GM18870 (cell line): ENCODE data around the gene TBC1D8.
"Not testable (repeated sequence)": the region's sequence is repeated elsewhere in the genome, so short reads cannot be mapped to it uniquely, and the experiment has no call there.

Experiments used
- ATAC-seq: cut with Tn5 transposase; IDR thresholded peaks from one replicate; pipeline ENCODE4 v1.9.1; 2021; ENCODE audit warnings: moderate library complexity; ENCODE audit not compliant: unreplicated experiment

Gene TBC1D8

DNA sequence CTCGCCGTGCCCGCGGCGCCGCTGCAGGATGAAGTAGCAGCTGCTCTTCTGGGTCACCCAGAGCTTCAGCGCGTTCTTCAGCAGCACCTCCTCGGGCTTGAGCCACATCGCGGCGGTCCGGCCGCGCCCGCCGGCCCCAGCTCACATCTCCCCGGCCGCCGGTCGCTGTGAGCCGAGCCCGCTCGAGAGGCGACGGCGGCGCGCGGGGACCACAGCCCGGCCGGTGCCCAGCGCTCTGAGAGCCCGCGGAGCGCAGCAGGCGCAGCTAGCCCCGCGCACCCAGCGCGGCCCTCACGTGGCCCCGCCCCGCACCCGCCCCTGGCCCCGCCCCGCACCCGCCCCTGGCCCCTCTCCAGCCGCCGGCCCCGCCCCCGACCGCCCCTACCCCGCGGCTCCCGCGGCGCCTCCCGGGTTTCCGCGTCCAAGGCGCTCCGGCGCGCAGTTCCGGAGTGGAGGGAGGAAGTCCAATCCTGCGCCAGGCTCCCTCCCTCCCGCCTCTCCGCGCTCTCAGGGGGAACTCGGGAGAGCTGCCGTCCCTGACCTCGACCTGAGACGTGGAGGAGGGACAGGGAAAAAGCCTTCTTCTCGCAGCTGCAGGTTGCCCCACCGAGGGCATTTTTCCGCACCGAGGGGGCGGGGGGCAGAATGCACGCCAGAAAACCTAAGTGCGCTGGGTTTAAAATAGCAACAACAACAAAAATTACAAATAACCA is at the start of gene TBC1D8:
TBC1D8 (minus strand) TSS at position 237 of the 713 bp plus-strand sequence; CDS start at position 108, 129 bp downstream.
- no peak for ATAC-seq

GRCh38 chr2:101200676-101201075 is 49.5 kb upstream of the TBC1D8 start:
- no peak for ATAC-seq

GRCh38 chr2:101199251-101199791 is 48.1 kb upstream of the TBC1D8 start:
- no peak for ATAC-seq

DNA sequence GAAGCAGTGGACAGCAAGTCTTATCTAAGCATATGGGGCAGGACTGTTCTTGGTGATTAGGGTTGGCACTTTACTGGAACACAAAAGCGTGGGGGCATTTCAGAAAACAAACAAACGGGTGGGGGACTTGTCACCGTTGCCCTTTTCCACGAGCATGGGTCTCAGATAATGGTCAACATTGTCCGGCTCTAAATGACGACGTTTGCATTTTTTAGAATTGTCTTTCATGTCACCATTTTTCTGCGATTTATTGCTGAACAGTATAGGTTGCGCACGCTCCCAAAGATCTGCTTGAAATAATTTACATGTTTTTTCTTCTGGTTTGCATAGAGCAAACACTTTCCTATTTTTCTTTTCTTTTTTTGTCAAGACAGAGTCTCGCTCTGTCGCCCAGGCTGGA is 46.6 kb upstream of the TBC1D8 start:
- no peak for ATAC-seq

DNA sequence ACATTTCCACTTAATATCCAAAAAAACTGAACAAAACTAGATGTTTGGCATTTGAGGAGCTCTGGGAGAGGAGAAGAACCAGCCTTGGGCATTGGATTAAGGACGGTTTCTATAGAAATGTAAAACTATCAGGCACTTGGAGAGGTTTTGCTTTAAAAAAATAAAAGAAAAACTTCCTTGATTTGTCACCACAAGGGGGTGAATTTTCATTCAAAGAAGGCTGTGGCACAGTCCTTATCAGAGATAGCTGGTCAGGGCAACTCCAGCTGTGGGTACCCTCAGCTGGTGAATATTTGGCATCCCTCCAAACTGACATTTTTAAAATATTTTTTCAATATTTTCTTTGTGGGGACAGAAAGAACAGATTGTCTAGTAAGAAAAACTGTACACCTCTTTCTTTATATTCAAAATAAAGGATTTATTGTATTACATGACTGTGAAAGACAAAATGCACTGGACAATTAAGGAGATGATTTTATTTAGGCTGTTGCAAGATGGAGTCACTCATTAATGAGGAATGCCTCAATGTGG is 46.1 kb upstream of the TBC1D8 start:
- ATAC-seq: no peak

GRCh38 chr2:101195871-101196661 is 44.9 kb upstream of the TBC1D8 start:
- no peak for ATAC-seq

GRCh38 chr2:101193033-101193626 is 41.9 kb upstream of the TBC1D8 start:
- no peak for ATAC-seq

- ATAC-seq: no peak
These were observed 39.8 kb upstream of the TBC1D8 start for GRCh38 chr2:101190747-101191516.

DNA sequence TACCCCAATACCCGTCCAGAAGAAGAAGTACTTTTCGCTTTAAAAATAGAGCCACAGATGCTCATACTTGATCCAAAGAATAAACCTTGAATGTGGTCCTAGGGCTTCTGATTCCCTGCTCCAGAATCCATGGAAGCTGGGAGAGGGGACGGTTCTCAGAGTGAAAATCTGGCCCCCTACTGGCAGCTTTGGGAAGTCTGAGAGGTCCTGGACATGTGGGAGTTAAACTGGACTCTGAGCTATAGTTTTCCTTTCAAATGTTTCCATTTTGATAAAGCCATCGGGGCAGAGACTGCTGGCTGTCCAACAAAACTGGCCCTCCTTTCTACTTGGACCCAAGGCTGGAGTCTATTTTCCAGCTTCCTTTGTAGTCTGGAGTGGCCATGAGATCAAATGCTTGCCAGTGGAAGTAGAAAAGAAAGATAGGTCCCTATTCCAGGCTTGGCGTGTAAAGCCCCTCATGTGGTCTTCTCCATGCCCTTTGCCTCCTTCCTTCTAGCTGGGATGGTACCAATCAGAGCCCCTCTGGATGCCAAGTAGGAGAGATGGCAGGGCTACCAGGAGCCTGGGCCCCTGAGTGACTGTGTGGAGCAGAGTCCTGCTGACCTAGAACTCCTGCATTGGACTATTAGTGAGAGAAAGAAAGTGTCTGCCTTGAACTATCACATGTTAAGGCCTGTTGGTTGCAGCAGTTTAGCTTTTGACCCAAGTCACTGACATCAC is 37.7 kb upstream of the TBC1D8 start:
- no peak for ATAC-seq

DNA sequence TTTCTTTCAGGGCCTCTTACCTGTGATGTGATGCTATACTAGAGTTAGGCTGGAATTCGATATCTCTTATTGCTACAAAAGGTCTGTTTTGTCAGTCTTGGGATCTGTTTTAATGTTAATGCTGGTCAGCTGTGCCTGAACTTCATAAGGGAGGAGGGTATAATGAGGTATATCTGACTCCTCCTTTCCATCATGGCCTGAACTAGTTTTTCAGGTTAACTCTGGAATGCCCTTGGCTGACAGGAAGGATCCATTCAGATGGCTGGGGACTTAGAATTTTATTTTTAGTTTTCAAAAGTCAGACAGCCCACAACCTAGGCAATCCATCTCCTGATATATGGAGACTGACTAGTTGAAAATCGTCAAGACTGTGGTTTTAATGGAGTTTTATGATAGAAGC is 35.9 kb upstream of the TBC1D8 start:
- ATAC-seq: no peak

- no peak for ATAC-seq
These were observed 34.5 kb upstream of the TBC1D8 start for GRCh38 chr2:101185656-101186055.

- no peak for ATAC-seq
These were observed 33.9 kb upstream of the TBC1D8 start for GRCh38 chr2:101185085-101185484.

DNA sequence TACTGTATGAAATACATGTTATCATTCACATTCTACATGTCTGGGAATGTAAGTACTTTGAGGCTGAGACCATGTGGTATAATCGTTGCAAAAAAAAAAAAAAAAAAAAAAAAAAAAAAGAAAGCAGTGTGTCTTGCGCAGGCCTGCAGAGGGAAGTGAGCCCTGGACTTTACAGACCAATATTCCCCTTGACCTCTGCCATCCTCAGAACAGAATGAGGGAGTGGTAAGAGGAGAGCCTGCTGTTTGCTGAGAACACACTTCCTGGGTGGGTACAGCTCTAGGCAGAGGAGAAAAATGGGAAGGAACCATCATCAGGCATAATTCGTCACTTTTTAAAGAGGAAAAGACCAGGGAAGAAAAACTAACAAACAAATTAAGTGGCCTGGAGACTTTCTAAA is 28.8 kb upstream of the TBC1D8 start:
- no peak for ATAC-seq

GRCh38 chr2:101176803-101177202 is 25.6 kb upstream of the TBC1D8 start:
- no peak for ATAC-seq

GRCh38 chr2:101175991-101176390 is 24.8 kb upstream of the TBC1D8 start:
- no peak for ATAC-seq

- no peak for ATAC-seq
These were observed 22.6 kb upstream of the TBC1D8 start for GRCh38 chr2:101173707-101174295.

GRCh38 chr2:101169822-101170221 is 18.6 kb upstream of the TBC1D8 start:
- not testable (repeated sequence) for ATAC-seq

- ATAC-seq: no peak
These were observed 17.5 kb upstream of the TBC1D8 start for GRCh38 chr2:101168706-101169105.

DNA sequence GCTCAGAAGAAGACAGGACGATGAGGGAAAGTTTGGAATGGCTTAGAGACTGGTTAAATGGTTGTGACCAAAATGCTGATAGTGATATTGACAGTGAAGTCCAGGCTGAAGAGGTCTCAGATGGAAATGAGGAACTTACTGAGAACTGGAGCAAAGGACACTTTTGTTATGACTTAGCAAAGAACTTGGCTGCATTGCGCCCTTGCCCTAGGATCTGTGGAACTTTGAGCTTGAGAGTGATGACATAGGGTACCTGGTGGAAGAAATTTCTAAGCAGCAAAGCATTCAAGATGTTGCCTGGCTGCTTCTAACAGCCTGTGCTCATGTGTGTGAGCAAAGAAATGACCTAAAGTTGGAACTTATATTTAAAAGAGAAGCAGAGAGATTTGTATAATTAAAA is 16.4 kb upstream of the TBC1D8 start:
- ATAC-seq: not testable (repeated sequence)

DNA sequence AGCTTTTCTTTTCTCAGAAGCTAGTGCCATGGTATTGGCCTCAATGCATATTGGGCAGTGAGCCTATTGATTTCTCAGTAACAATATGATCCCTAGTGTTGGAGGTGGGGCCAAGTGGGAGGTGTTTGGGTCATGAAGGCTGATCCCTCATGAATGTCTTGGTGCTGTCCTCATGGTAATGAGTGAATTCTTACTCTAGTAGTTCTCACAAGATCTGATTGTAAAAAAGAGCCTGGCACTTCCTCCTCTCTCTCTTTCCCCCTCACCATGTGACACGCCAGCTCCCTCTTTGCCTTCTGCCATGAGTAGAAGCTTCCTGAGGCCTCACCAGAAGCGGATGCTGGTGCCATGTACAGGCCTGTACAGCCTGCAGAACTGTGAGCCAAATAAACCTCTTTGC is 12.8 kb upstream of the TBC1D8 start:
- no peak for ATAC-seq
